PFSK-1 (cell line): Measurements from ENCODE around the gene RAPGEF5.

Experiments
- POLR2AphosphoS5 ChIP-seq: IDR thresholded peaks from 2 replicates; pipeline ENCODE4 v1.6.1; 2012; ENCODE audit warnings: low read depth, mild to moderate bottlenecking, control low read depth, low read length, moderate library complexity
- REST ChIP-seq, 2 experiments: IDR thresholded peaks; 2 replicates each; pipeline versions ENCODE4 v1.6.1 to v1.8.0; 2011 to 2012; ENCODE audit warnings: low read depth in 2 of 2, low read length in 2 of 2, control low read depth in 1 of 2, inconsistent platforms in 1 of 2, mild to moderate bottlenecking in 1 of 2, moderate library complexity in 1 of 2; ENCODE audit not compliant: insufficient read depth in 1 of 2
- SIN3A ChIP-seq: IDR thresholded peaks from 2 replicates; pipeline ENCODE4 v1.6.1; 2012; ENCODE audit warnings: mild to moderate bottlenecking, low read length, moderate library complexity, borderline replicate concordance; ENCODE audit not compliant: insufficient read depth
- TAF1 ChIP-seq: IDR thresholded peaks from 2 replicates; pipeline ENCODE4 v1.6.1; 2012; ENCODE audit warnings: low read length, control low read depth, borderline replicate concordance; ENCODE audit not compliant: insufficient read depth

- TF ChIP-seq REST (IDR thresholded peaks at IDR 0.05; ENCODE audit: insufficient read depth in 1 of 2, low read depth in 2 of 2, low read length in 2 of 2): no peak
- TF ChIP-seq TAF1: no peak
- TF ChIP-seq POLR2AphosphoS5: no peak
- TF ChIP-seq SIN3A: no peak
These were observed 189.5 kb downstream of the RAPGEF5 start for GRCh38 chr7:22167482-22167881.
